HepG2 (cell line): ENCODE results near the gene VAX1. TPM values are rescaled to one million over a fixed set of nuclear protein-coding genes. Genes with fewer than 3 reads are reported as not detected.
A peak's percentile ranks its signal among the peaks of the same experiment; 100 is the strongest.

ENCODE experiments used
- ATAC-seq: fragments of 200-7000 bp; cut with Tn5 transposase; 3 replicates; pipeline ENCODE4 v1.9.1; 2020; ENCODE audit warnings: mild to moderate bottlenecking, moderate library complexity
- BruUV-seq: library from RNA; stranded (reverse); fragments of 400-500 nt; replicated peaks from 2 replicates; lab custom pipeline; 2021; lab: Mats Ljungman, UMichigan
- CTCF ChIA-PET: fragments of 300-600 bp; formaldehyde crosslinking; extraction: SDS; loops from one replicate; lab custom pipeline; 2021; ENCODE audit warnings: low total read pairs, inconsistent platforms, low intra/inter-chr PET ratio; lab: Yijun Ruan, JAX
- POLR2A ChIA-PET: fragments of 350-600 bp; sonication (Branson Sonifier 250); formaldehyde crosslinking; loops from one replicate; lab custom pipeline; 2020; ENCODE audit warnings: antibody characterized with exemption, inconsistent platforms; lab: Yijun Ruan, JAX
- DNase-seq: peaks from one replicate; pipeline ENCODE4 v3.0.0-alpha.2; 2015; ENCODE audit warnings: low spot score
- FAIRE-seq: peaks from 3 replicates; lab custom pipeline; 2011; peaks lifted over from hg19 to GRCh38; lab: Jason Lieb, UNC
- H2AFZ ChIP-seq: one replicate; pipeline ENCODE4 v1.6.1; 2011; ENCODE audit warnings: low read length, inconsistent platforms
- H3K27ac ChIP-seq: fragments of 300-600 bp; 3 replicates; pipeline ENCODE4 v1.8.0; 2011; ENCODE audit warnings: mixed run types, mild to moderate bottlenecking, mixed read lengths, low read length, inconsistent platforms; ENCODE audit not compliant: insufficient read depth; ENCODE audit errors: extremely low read length
- H3K27me3 ChIP-seq, 2 experiments: fragments of 200-600 bp in 1 of 2; 2 replicates in 1 of 2; 3 replicates in 1 of 2; pipeline versions ENCODE4 v1.6.0 to v1.8.0; 2011; ENCODE audit warnings: low read length in 2 of 2, mild to moderate bottlenecking in 2 of 2, moderate library complexity in 2 of 2, inconsistent platforms in 1 of 2; ENCODE audit not compliant: insufficient read depth in 2 of 2, control insufficient read depth in 1 of 2
- H3K36me3 ChIP-seq, 2 experiments: fragments of 200-600 bp in 1 of 2; replicated peaks in 1 of 2; 2 replicates in 1 of 2; 3 replicates in 1 of 2; pipeline versions ENCODE4 v1.5.1 to v1.8.0; 2011; ENCODE audit warnings: low read length in 2 of 2, inconsistent platforms in 1 of 2; ENCODE audit not compliant: insufficient read depth in 2 of 2, control insufficient read depth in 1 of 2
- H3K4me1 ChIP-seq: 2 replicates; pipeline ENCODE4 v1.5.1; 2012; ENCODE audit warnings: low read length, inconsistent platforms; ENCODE audit not compliant: insufficient read depth
- H3K4me2 ChIP-seq: 2 replicates; pipeline ENCODE4 v1.6.0; 2011; ENCODE audit warnings: low read depth, low read length, inconsistent platforms
- H3K4me3 ChIP-seq, 3 experiments: fragments of 200-600 bp in 1 of 3; sonication (generic), shearing (Covaris generic) in 1 of 3; replicated peaks in 1 of 3; 2 replicates each; pipeline ENCODE4 v1.5.1; 2011 to 2016; ENCODE audit warnings: low read length in 3 of 3, inconsistent platforms in 2 of 3, low read depth in 2 of 3, mild to moderate bottlenecking in 2 of 3, control low read depth in 1 of 3, mixed read lengths in 1 of 3; ENCODE audit not compliant: insufficient read depth in 1 of 3
- H3K79me2 ChIP-seq: one replicate; pipeline ENCODE4 v1.6.1; 2011; ENCODE audit warnings: low read length, inconsistent platforms; ENCODE audit not compliant: insufficient read depth
- H3K9ac ChIP-seq: 2 replicates; pipeline ENCODE4 v1.6.0; 2011; ENCODE audit warnings: mild to moderate bottlenecking, low read depth, low read length, inconsistent platforms; ENCODE audit not compliant: insufficient read depth
- H3K9me3 ChIP-seq: 2 replicates; pipeline ENCODE4 v1.5.1; 2012; ENCODE audit warnings: mild to moderate bottlenecking, low read length
- H4K20me1 ChIP-seq: 2 replicates; pipeline ENCODE4 v1.6.0; 2011; ENCODE audit warnings: inconsistent platforms, mild to moderate bottlenecking, low read length, moderate library complexity; ENCODE audit not compliant: insufficient read depth
- BCL6 ChIP-seq: IDR thresholded peaks from 2 replicates; pipeline ENCODE4 v1.6.1; 2016; ENCODE audit warnings: missing genetic modification reagents, missing compliant biosample characterization
- KMT2B ChIP-seq: IDR thresholded peaks from 2 replicates; pipeline ENCODE4 v1.6.1; 2016; ENCODE audit warnings: missing genetic modification reagents, missing compliant biosample characterization
- LCORL ChIP-seq, 2 experiments: fragments of 450-650 bp in 1 of 2; sonication (generic) in 1 of 2; formaldehyde crosslinking in 1 of 2; IDR thresholded peaks; 2 replicates each; pipeline versions ENCODE4 v1.5.0 to v1.6.1; 2017 to 2020; ENCODE audit warnings: antibody characterized with exemption in 1 of 2, missing genetic modification reagents in 1 of 2
- MTF2 ChIP-seq: sonication (generic); formaldehyde crosslinking; IDR thresholded peaks from 2 replicates; pipeline ENCODE4 v1.5.0; 2020; ENCODE audit warnings: missing genetic modification reagents, borderline replicate concordance
- TARDBP ChIP-seq: sonication (generic); formaldehyde crosslinking; IDR thresholded peaks from 2 replicates; pipeline ENCODE4 v1.8.0; 2022; ENCODE audit warnings: mild to moderate bottlenecking, missing genetic modification reagents
- ZNF354B ChIP-seq: sonication (generic); formaldehyde crosslinking; IDR thresholded peaks from 2 replicates; pipeline ENCODE4 v1.8.0; 2022; ENCODE audit warnings: mild to moderate bottlenecking, missing genetic modification reagents
- ZNF441 ChIP-seq: sonication (generic); formaldehyde crosslinking; IDR thresholded peaks from 2 replicates; pipeline ENCODE4 v1.7.0; 2021; ENCODE audit warnings: missing genetic modification reagents, borderline replicate concordance
- WGBS: methylation state at CpG from one replicate; pipeline ENCODE4 v1.1.6; 2017; ENCODE audit warnings: low lambda C conversion rate; 5-methylcytosine and 5-hydroxymethylcytosine counted together
- in situ Hi-C: cut with HindIII; loops from 2 replicates; pipeline ENCODE4 v1.10.0; 2017; ENCODE audit warnings: low pct_unique_long_range_greater_than_20kb; ENCODE audit not compliant: extremely low pct_ligation_motif_present
- intact Hi-C: fragments of 100-400 bp; cut with micrococcal nuclease; formaldehyde crosslinking; loops from one replicate; pipeline ENCODE4 v1.10.0; 2022; ENCODE audit not compliant: unreplicated experiment
- polyA plus RNA-seq, 8 experiments: library from polyadenylated mRNA; depleted of rRNA in 3 of 8; stranded (reverse) in 7 of 8; unstranded in 1 of 8; fragments of >200 nt; fragmentation: Illumina TruSeq in 4 of 8; extraction: Trizol in 4 of 8; gene quantifications; 2 replicates each; pipeline versions ENCODE4 v1.2.1 to v1.2.3, GENCODE V29; 2011 to 2016; ENCODE audit warnings: low read depth in 4 of 8, missing spikeins in 1 of 8, mixed read lengths in 1 of 8; ENCODE audit not compliant: insufficient read depth in 1 of 8
- total RNA-seq, 5 experiments: library from RNA; depleted of rRNA; stranded (reverse); fragments of >200 nt; fragmentation: Illumina TruSeq; extraction: Trizol; gene quantifications; 2 replicates each; pipeline ENCODE4 v1.2.3, GENCODE V29; 2016; ENCODE audit warnings: low read depth in 1 of 5
- TF ChIP-seq, protein P1 (sequence below): IDR thresholded peaks from 2 replicates; pipeline ENCODE4 v1.4.0; 2020; ENCODE audit warnings: mild to moderate bottlenecking, missing genetic modification reagents
- TF ChIP-seq, protein P2 (sequence below): sonication (generic); formaldehyde crosslinking; IDR thresholded peaks from 2 replicates; pipeline ENCODE4 v1.5.1; 2020; ENCODE audit warnings: mild to moderate bottlenecking, missing genetic modification reagents, moderate library complexity
- TF ChIP-seq, protein P3 (sequence below): sonication (generic); formaldehyde crosslinking; IDR thresholded peaks from 2 replicates; pipeline ENCODE4 v1.4.0; 2020; ENCODE audit warnings: missing genetic modification reagents

Gene VAX1
- total and polyA plus RNA-seq, 2 of the 13 experiments (the other 11 are each of a cell fraction or from before 2014, with no cell fraction given) = not detected

DNA sequence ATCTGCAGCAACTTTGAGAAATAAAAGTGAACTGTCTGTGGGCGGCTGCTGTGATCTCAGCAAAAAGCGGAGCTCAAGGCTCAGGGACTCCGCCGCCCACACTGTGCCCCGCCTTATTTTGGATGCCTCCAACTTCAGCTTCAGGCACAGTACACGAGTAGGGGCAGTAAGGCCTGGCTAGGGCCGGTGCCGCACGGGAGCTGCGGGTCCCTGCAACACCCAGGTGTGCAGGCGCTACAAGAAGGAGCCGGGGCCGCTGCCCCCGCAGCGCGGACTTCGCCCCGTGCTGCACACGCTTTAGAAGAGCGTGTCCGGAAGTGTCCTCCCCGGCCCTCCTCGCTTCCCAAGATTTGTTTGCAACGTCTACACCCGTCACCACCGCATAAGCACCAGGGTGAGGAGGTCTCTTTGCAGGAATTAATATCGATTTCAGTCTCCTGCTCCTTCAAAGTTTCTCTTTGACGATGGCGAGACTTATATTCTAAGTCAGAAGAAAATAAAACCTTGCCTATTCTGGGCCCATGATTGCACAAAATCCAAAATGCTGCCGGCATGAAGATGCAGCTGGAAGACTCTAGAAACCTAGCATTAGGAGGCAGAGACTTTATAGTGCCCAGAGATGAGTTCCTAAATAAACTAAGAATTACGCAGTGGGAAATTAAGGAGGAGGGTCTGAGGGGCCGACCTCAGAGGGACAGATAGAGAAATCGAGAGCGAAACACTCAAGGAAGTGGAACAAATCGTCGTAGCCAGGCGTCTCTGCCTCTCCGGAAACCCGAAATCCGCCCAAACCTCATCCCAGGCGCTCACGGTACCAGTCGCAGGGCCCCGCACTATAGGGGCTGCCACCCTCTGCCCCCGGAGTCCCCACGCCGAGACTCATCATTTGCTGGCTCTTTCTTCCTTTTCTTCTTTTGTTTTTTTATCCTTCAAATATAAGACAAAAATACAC, 6.4 kb downstream of the VAX1 start:
- no peak overlapping the region for H2AFZ ChIP-seq
- ChIA-PET CTCF (no interaction called here), POLR2A (no interaction called here)
- no peaks in the 10 kb centered on the region for H4K20me1 ChIP-seq
- no TSS peak for BruUV-seq
- WGBS = 38% methylated on average over 43 of the region's 47 CpGs
- H3K36me3 ChIP-seq = no peaks in the 10 kb centered on the region
- no peak overlapping the region for H3K27ac ChIP-seq
- ATAC-seq (peak; percentile 76), DNase-seq (no peak), FAIRE-seq (no peak)
- intact Hi-C loops = no loop called here
- H3K4me3 ChIP-seq = peak overlapping the region in 1 of 3 experiments; percentile 48; a peak in 1 of 6 replicates
- H3K79me2 ChIP-seq = no peaks in the 10 kb centered on the region
- H3K4me1 ChIP-seq = peaks cover 10% of the 10 kb centered on the region; the same call in 1 of the 2 replicates
- peak overlapping the region; percentile 44 for H3K4me2 ChIP-seq
- no peaks in the 10 kb centered on the region for H3K9me3 ChIP-seq
- H3K9ac ChIP-seq = no peak overlapping the region
- peaks cover 11 to 75% of the 10 kb centered on the region in 2 experiments for H3K27me3 ChIP-seq
- in situ Hi-C loops = no loop called here
- TF ChIP-seq, protein P1, sequence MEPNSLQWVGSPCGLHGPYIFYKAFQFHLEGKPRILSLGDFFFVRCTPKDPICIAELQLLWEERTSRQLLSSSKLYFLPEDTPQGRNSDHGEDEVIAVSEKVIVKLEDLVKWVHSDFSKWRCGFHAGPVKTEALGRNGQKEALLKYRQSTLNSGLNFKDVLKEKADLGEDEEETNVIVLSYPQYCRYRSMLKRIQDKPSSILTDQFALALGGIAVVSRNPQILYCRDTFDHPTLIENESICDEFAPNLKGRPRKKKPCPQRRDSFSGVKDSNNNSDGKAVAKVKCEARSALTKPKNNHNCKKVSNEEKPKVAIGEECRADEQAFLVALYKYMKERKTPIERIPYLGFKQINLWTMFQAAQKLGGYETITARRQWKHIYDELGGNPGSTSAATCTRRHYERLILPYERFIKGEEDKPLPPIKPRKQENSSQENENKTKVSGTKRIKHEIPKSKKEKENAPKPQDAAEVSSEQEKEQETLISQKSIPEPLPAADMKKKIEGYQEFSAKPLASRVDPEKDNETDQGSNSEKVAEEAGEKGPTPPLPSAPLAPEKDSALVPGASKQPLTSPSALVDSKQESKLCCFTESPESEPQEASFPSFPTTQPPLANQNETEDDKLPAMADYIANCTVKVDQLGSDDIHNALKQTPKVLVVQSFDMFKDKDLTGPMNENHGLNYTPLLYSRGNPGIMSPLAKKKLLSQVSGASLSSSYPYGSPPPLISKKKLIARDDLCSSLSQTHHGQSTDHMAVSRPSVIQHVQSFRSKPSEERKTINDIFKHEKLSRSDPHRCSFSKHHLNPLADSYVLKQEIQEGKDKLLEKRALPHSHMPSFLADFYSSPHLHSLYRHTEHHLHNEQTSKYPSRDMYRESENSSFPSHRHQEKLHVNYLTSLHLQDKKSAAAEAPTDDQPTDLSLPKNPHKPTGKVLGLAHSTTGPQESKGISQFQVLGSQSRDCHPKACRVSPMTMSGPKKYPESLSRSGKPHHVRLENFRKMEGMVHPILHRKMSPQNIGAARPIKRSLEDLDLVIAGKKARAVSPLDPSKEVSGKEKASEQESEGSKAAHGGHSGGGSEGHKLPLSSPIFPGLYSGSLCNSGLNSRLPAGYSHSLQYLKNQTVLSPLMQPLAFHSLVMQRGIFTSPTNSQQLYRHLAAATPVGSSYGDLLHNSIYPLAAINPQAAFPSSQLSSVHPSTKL (CRISPR knock-in tag) = peak; percentile 24; the same call in 1 of the 2 replicates
- TF ChIP-seq ZNF354B (CRISPR knock-in tag) (no peak), KMT2B (CRISPR knock-in tag) (no peak), MTF2 (CRISPR knock-in tag) (peak; percentile 69; the same call in 1 of the 2 replicates), ZNF441 (CRISPR knock-in tag) (no peak), LCORL (IDR thresholded peaks at IDR 0.05) (no peak), LCORL (CRISPR knock-in tag; IDR thresholded peaks at IDR 0.05) (no peak), BCL6 (CRISPR knock-in tag) (no peak), TARDBP (CRISPR knock-in tag) (no peak)
- TF ChIP-seq, protein P2, sequence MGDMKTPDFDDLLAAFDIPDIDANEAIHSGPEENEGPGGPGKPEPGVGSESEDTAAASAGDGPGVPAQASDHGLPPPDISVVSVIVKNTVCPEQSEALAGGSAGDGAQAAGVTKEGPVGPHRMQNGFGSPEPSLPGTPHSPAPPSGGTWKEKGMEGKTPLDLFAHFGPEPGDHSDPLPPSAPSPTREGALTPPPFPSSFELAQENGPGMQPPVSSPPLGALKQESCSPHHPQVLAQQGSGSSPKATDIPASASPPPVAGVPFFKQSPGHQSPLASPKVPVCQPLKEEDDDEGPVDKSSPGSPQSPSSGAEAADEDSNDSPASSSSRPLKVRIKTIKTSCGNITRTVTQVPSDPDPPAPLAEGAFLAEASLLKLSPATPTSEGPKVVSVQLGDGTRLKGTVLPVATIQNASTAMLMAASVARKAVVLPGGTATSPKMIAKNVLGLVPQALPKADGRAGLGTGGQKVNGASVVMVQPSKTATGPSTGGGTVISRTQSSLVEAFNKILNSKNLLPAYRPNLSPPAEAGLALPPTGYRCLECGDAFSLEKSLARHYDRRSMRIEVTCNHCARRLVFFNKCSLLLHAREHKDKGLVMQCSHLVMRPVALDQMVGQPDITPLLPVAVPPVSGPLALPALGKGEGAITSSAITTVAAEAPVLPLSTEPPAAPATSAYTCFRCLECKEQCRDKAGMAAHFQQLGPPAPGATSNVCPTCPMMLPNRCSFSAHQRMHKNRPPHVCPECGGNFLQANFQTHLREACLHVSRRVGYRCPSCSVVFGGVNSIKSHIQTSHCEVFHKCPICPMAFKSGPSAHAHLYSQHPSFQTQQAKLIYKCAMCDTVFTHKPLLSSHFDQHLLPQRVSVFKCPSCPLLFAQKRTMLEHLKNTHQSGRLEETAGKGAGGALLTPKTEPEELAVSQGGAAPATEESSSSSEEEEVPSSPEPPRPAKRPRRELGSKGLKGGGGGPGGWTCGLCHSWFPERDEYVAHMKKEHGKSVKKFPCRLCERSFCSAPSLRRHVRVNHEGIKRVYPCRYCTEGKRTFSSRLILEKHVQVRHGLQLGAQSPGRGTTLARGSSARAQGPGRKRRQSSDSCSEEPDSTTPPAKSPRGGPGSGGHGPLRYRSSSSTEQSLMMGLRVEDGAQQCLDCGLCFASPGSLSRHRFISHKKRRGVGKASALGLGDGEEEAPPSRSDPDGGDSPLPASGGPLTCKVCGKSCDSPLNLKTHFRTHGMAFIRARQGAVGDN (CRISPR knock-in tag) = peak; percentile 43; the same call in 1 of the 2 replicates
- TF ChIP-seq, protein P3, sequence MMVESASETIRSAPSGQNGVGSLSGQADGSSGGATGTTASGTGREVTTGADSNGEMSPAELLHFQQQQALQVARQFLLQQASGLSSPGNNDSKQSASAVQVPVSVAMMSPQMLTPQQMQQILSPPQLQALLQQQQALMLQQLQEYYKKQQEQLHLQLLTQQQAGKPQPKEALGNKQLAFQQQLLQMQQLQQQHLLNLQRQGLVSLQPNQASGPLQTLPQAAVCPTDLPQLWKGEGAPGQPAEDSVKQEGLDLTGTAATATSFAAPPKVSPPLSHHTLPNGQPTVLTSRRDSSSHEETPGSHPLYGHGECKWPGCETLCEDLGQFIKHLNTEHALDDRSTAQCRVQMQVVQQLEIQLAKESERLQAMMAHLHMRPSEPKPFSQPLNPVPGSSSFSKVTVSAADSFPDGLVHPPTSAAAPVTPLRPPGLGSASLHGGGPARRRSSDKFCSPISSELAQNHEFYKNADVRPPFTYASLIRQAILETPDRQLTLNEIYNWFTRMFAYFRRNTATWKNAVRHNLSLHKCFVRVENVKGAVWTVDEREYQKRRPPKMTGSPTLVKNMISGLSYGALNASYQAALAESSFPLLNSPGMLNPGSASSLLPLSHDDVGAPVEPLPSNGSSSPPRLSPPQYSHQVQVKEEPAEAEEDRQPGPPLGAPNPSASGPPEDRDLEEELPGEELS = no peak
